Natural killer cell (primary cell): ENCODE results near the gene MGAT3. TPM values are rescaled to one million over a fixed set of nuclear protein-coding genes. Genes with fewer than 3 reads are reported as not detected.

Experiments used
- ATAC-seq, 3 donors: fragments of 150-1000 bp in 2 of 3; fragments of 200-7000 bp in 1 of 3; cut with Tn5 transposase; 1 replicate in 1 of 3; 2 replicates in 2 of 3; pipeline ENCODE4 v1.10.0; 2021; ENCODE audit warnings: mild to moderate bottlenecking in 2 of 3, moderate library complexity in 2 of 3
- DNase-seq, 2 donors: peaks; one replicate each; pipeline versions ENCODE4 v3.0.0 to v3.0.0-alpha.2; 2013 to 2021; ENCODE audit warnings: mixed read lengths in 1 of 2
- H3K27ac ChIP-seq: one replicate; pipeline ENCODE4 v1.5.1; 2013; ENCODE audit warnings: mild to moderate bottlenecking, low read length
- H3K27me3 ChIP-seq: one replicate; pipeline ENCODE4 v1.6.1; 2013; ENCODE audit warnings: low read length; ENCODE audit not compliant: control insufficient read depth, insufficient read depth
- H3K36me3 ChIP-seq: one replicate; pipeline ENCODE4 v1.6.1; 2013; ENCODE audit warnings: low read length; ENCODE audit not compliant: control insufficient read depth, insufficient read depth
- H3K4me1 ChIP-seq: one replicate; pipeline ENCODE4 v1.6.1; 2013; ENCODE audit warnings: low read length; ENCODE audit not compliant: control insufficient read depth, insufficient read depth
- H3K4me3 ChIP-seq: one replicate; pipeline ENCODE4 v1.5.1; 2013; ENCODE audit warnings: low read length
- H3K9me3 ChIP-seq: one replicate; pipeline ENCODE4 v1.6.1; 2013; ENCODE audit warnings: low read length; ENCODE audit not compliant: control insufficient read depth, insufficient read depth
- H3K27ac Mint-ChIP-seq, 2 donors: one replicate each; pipeline ENCODE4 v1.8.0; 2022; ENCODE audit warnings: mild to moderate bottlenecking in 2 of 2, mixed read lengths in 2 of 2, moderate library complexity in 1 of 2
- H3K27me3 Mint-ChIP-seq, 2 donors: one replicate each; pipeline ENCODE4 v1.8.0; 2022; ENCODE audit warnings: low read depth in 2 of 2, mixed read lengths in 2 of 2
- H3K36me3 Mint-ChIP-seq: one replicate; pipeline ENCODE4 v1.8.0; 2022; ENCODE audit warnings: mixed read lengths
- H3K4me1 Mint-ChIP-seq, 2 donors: one replicate each; pipeline ENCODE4 v1.8.0; 2022; ENCODE audit warnings: mixed read lengths in 2 of 2
- H3K4me3 Mint-ChIP-seq: one replicate; pipeline ENCODE4 v1.8.0; 2022; ENCODE audit warnings: mild to moderate bottlenecking, moderate library complexity, mixed read lengths
- H3K9me3 Mint-ChIP-seq, 2 donors: one replicate each; pipeline ENCODE4 v1.8.0; 2022; ENCODE audit warnings: mixed read lengths in 2 of 2
- WGBS: methylation state at CpG from one replicate; pipeline ENCODE4 v1.1.7; 2013; ENCODE audit warnings: missing lambda C conversion rate; ENCODE audit not compliant: insufficient coverage; 5-methylcytosine and 5-hydroxymethylcytosine counted together
- intact Hi-C: fragments of 100-400 bp; cut with micrococcal nuclease; formaldehyde crosslinking; loops from one replicate; pipeline ENCODE4 v1.14.2; 2022
- total RNA-seq, 4 donors: library from RNA; stranded (reverse); fragments of 120-200 nt in 1 of 4; gene quantifications; one replicate each; pipeline versions ENCODE4 v1.2.3 to v1.2.4, GENCODE V29; 2013 to 2022
- TF ChIP-seq, protein P1 (sequence below): fragments of 200-600 bp; IDR thresholded peaks from one replicate; pipeline ENCODE4 v1.8.0; 2022; ENCODE audit warnings: antibody characterized with exemption

The MGAT3 gene
- total RNA-seq, 3 donors from 2014 or later (not counting 1 experiment from before 2014, with no cell fraction given) = 0.09 to 13.7 (median 0.11) TPM

GRCh38 chr22:39498802-39499201, 42.0 kb downstream of the MGAT3 start:
- DNase-seq = no peak
- no peak for ATAC-seq
- Mint-ChIP-seq H3K4me1 (peaks cover 23 to 24% of the 10 kb centered on the region in 2 donors), H3K27me3 (no peaks in the 10 kb centered on the region), H3K27ac (no peak overlapping the region), H3K36me3 (no peaks in the 10 kb centered on the region), H3K9me3 (no peaks in the 10 kb centered on the region), H3K4me3 (no peak overlapping the region)
- TF ChIP-seq, protein P1, sequence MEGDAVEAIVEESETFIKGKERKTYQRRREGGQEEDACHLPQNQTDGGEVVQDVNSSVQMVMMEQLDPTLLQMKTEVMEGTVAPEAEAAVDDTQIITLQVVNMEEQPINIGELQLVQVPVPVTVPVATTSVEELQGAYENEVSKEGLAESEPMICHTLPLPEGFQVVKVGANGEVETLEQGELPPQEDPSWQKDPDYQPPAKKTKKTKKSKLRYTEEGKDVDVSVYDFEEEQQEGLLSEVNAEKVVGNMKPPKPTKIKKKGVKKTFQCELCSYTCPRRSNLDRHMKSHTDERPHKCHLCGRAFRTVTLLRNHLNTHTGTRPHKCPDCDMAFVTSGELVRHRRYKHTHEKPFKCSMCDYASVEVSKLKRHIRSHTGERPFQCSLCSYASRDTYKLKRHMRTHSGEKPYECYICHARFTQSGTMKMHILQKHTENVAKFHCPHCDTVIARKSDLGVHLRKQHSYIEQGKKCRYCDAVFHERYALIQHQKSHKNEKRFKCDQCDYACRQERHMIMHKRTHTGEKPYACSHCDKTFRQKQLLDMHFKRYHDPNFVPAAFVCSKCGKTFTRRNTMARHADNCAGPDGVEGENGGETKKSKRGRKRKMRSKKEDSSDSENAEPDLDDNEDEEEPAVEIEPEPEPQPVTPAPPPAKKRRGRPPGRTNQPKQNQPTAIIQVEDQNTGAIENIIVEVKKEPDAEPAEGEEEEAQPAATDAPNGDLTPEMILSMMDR = no peak
- 74% methylated on average over 2 of the region's 3 CpGs for WGBS
- H3K4me3 ChIP-seq = no peak overlapping the region
- H3K4me1 ChIP-seq = peaks cover 22% of the 10 kb centered on the region
- intact Hi-C loops = no loop called here
- H3K27me3 ChIP-seq = no peaks in the 10 kb centered on the region
- no peaks in the 10 kb centered on the region for H3K9me3 ChIP-seq
- H3K27ac ChIP-seq = no peak overlapping the region
- H3K36me3 ChIP-seq = peaks cover under 1% of the 10 kb centered on the region

DNA sequence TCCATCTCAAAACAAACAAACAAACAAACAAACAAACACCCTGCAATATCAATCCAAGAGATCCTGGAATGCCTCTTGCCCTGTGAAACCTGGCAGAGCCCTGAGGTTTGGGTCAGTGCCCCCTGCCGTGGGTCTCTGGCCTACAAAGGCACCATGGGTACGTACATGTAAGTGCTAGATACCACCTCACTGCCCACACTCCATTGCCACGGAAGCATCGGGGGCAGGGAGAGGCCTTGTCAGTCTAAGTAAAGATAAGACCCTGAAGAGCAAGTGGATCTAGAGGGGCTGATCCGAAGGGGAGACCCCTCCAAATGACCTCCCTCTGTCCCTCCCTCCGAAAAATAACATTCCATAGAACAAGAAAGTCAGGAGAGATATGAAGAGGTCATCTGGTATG, 43.3 kb downstream of the MGAT3 start:
- intact Hi-C loops = loop anchor here (10.0 kb wide), 1 partner anchor 105 kb away; the partner anchor contains the start of gene TAB1
- Histone ChIP-seq H3K4me1 (peaks cover 26% of the 10 kb centered on the region), H3K4me3 (no peak overlapping the region), H3K36me3 (peaks cover 13% of the 10 kb centered on the region), H3K9me3 (no peaks in the 10 kb centered on the region), H3K27ac (no peak overlapping the region), H3K27me3 (no peaks in the 10 kb centered on the region)
- Mint-ChIP-seq H3K9me3 (no peaks in the 10 kb centered on the region), H3K4me1 (peaks cover 27 to 32% of the 10 kb centered on the region in 2 donors), H3K27me3 (no peaks in the 10 kb centered on the region), H3K4me3 (no peak overlapping the region), H3K27ac (no peak overlapping the region), H3K36me3 (no peaks in the 10 kb centered on the region)
- 86% methylated on average over 5 of the region's 6 CpGs for WGBS
- no peak for DNase-seq
- ATAC-seq = no peak
- TF ChIP-seq, protein P1 = no peak

DNA sequence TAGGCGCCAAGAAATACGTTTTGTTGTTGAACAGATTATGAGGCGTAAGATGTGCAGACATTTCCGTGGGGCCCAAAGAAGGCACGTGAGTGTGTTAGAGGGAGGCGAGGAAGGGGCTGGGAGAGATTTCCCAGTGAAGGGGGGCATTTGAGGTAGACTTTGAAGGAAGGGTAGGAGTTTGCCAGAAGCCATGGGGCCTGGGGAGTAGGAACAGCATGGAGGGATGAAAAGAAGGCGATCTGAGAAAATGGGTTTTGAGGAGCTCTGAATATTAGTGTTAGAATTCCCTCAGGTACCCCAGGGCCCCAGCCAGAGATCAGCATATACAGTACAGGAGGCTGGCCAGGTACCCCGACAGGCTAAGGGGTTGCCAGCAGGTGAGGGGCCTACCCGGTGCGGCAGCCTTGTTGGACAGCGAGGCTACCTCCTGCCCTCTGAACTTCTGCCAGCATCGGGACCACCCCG, 44.9 kb downstream of the MGAT3 start:
- Mint-ChIP-seq H3K36me3 (no peaks in the 10 kb centered on the region), H3K9me3 (no peaks in the 10 kb centered on the region), H3K4me1 (peaks cover 27 to 46% of the 10 kb centered on the region in 2 donors), H3K27ac (peak overlapping the region; percentile 90 to 94), H3K27me3 (no peaks in the 10 kb centered on the region), H3K4me3 (peak overlapping the region; percentile 91)
- WGBS = 54% methylated on average over 13 of the region's 13 CpGs
- Histone ChIP-seq H3K4me1 (peaks cover 26% of the 10 kb centered on the region), H3K36me3 (peaks cover 29% of the 10 kb centered on the region), H3K27ac (peak overlapping the region; percentile 80), H3K9me3 (no peaks in the 10 kb centered on the region), H3K4me3 (peak overlapping the region; percentile 76), H3K27me3 (no peaks in the 10 kb centered on the region)
- TF ChIP-seq, protein P1 = no peak
- intact Hi-C loops = loop anchor here (1.0 to 10.0 kb wide), 4 partner anchors 19 to 543 kb away; partner anchors contain the start of genes ATF4, RPS19BP1 and TAB1
- no peak for DNase-seq
- ATAC-seq = no peak
